ENCODE data around the gene TNS3.

DNA sequence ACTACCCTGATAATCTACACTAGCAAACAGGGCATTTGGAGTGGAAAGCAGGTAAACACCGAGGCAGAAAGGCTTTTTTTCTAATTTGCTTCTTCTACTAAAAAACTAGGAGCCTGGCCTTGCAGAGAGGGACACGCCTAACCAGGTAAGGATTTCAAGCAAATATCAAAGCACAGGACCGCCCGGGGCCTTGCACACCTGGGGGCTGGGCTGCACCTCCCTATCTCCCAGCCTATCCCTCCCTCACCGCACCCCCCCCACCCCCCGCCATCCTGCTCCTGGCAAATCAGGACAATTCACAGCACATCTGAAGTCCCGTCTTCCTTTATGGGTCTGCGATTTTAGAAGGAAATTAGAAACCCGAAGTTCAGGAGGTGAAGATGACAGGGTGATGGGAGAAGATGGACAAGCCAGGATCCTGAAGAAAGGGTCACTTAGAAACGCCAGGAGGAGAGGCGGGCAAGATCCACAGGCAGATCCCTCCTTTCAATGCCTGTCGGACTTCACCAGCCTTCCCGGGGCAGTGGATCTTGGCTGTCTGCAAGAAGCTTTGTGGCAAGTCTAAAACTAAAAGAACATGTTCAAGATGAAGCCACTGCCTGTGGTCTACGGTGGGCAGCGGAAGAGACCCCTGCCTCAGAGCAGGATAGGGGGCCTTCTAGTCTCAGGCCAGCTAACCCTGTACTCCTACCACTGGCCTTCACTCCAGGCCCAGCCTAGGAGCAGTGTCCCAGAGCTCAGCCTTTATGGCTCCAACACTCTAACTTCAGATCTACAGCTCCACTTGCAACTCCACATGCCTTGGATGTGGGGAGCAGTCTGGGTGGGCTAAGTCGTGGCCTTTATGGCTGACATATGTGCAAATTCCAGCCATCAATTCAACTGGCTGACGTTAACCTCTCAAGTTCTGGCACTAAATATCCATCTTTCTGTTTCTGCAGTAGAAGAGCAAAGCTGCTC is 43.9 kb downstream of the TNS3 start:
- TF ChIP-seq, protein P1, sequence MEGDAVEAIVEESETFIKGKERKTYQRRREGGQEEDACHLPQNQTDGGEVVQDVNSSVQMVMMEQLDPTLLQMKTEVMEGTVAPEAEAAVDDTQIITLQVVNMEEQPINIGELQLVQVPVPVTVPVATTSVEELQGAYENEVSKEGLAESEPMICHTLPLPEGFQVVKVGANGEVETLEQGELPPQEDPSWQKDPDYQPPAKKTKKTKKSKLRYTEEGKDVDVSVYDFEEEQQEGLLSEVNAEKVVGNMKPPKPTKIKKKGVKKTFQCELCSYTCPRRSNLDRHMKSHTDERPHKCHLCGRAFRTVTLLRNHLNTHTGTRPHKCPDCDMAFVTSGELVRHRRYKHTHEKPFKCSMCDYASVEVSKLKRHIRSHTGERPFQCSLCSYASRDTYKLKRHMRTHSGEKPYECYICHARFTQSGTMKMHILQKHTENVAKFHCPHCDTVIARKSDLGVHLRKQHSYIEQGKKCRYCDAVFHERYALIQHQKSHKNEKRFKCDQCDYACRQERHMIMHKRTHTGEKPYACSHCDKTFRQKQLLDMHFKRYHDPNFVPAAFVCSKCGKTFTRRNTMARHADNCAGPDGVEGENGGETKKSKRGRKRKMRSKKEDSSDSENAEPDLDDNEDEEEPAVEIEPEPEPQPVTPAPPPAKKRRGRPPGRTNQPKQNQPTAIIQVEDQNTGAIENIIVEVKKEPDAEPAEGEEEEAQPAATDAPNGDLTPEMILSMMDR (IDR thresholded peaks at IDR 0.05; ENCODE audit: extremely low read depth in 1 of 2, insufficient read depth in 1 of 2, low read depth in 1 of 2, low read length in 2 of 2), result no peak
- TF ChIP-seq EZH2 (IDR thresholded peaks at IDR 0.05; ENCODE audit: borderline replicate concordance, low read depth, low read length, severe bottlenecking), result no peak
- TF ChIP-seq POLR2AphosphoS5 (IDR thresholded peaks at IDR 0.05; ENCODE audit: insufficient read depth, low read depth, low read length), result no peak
- TF ChIP-seq MYC (IDR thresholded peaks at IDR 0.05; ENCODE audit: low read depth, low read length), result no peak

Data from endothelial cell of umbilical vein (primary cell).